ENCODE results near the gene GRAMD4.

GRAMD4 gene

DNA sequence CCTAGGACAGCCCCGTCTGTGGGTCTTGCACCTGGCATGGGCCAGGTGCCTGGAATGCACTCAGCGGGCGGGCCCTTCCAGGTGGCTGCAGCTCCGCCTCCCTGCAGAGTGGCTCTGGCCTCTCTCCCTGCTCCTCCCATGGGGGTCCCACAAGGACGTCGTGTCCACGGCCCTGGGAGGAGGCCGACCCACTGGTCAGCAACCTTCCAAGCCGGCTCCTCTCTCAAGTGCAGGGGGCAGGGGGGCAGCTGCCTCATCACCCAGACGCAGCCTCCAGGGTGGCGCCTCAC is 76.0 kb downstream of the GRAMD4 start:
- DNase-seq: peak; percentile 81

DNA sequence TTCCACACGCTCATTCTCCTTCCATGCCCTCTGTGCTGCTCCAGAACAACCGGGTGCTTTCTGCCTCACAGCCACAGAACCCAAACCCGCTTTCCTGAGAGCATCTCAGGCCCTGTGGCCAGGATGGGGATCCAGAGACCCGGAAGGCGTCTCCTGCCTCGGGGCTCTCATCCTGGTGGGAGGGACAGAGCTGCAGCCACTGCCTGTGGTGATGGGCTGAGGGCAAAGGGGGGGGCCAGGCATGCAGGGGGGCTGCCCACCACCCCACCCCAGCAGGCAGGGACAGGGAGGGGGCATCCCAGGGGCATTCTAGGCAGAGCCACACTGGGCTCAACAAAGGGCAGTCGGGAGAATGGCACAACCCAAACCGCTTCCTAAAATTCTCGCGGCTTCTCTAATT is 76.4 kb downstream of the GRAMD4 start:
- no peak for DNase-seq

DNA sequence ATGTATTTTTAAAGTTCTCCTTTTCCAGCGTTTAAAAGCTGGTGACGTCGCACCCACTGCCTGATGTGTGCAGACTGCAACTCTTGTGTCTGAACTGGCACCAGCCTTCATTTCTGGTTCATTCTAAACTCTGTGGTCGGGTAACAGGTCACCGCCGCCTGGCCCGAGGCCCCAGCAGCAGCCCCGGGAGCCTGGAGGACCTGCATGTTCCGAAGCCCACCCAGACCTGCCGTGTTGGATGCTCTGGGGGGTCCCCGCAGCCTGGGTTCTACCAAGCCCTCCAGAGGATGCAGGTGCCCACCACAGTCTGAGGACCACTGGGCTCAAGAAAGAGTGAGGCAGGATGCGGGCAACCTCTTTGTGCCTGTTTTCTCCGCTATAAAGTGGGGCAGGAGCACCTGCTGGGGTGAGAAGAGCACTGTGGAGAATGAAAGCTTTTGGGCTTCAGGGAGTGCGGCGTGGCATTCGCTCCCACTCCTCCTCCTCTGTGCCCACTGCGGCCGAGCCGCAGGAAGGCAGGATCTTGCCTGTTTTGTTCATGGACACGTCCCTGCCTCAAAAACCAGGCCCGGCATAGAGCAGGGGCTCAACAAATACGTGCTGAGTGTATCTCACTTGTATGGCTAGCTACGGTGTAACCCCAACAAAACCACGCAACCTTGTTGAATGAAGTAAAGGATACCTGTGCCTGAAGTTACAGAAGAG is 77.8 kb downstream of the GRAMD4 start:
- no peak for DNase-seq

DNA sequence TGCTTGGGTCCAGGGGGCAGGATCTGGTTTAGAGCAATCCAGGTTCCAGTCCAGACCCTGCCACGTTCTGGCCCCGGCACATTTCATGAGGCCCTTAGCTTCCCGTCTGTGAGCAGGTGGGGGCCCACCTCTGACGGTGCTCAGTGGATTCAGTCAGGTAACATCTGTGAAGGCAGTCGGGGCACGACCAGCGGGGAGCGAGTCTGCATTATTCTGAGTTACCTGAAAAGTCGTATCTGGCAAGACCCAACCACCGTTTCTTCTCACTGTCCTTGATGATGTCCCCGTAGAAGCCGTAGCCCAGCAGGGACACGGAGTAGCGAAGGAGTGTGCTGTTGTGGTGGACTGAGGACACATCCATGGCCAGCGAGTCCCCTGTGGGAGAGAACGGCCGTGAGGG is 78.9 kb downstream of the GRAMD4 start:
- no peak for DNase-seq

DNA sequence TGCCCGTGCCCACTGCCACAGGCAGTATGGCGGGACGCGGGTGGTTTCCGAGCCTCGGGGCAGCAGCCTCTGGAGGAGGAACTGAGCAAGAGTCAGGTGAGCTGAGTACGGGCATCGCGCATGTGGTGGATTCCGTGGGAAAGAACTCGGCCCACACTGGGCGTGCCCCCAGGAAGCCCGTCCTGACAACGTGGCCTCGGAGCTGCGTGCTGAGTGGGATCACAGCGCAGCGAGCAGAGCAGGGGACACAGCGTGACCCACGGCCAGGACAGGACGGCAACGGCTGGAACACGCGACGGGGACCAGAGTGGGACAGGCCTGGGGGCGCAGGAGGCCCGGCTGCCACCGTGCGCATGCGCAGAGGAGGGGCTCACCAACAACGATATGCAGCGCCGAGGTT is 81.1 kb downstream of the GRAMD4 start:
- DNase-seq: no peak

DNA sequence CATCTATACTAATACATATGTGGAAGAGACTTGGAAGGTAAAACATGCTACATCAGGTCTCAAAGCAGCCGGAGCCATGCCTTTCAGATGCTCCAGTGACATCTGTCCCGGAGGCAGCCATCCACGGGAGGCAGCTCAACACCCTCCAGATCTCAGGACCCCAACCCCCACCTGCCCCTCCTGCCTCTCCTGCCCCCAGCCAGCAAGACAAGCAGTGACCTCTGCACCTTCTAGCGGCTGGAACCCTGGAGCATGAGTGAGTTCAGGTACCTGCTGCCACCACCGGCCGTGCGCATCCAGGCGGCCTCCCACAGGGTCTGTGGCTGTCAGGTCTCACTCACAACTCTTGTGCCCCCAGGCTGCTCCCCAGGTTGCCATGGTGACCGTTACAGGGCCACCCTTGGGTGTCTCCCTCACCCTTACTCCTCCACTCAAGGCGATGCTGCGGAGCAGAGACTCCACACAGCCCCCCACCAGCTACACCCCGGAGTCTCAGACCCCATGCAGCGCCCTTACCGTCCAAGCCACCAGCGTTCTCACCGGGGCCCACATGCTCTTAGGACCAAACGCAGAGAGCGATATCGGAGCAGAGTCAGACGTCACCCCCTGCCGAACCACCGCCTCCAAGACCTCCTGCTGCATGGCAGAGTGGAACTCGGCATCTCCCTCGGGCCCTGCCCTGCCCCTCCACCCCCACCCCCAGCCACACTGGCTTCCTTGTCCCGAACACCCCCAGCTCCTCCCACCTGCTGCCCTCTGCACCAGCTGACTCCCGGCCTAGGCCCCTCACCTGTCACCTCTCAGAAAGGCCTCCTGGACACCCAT is 83.2 kb downstream of the GRAMD4 start:
- no peak for DNase-seq

DNA sequence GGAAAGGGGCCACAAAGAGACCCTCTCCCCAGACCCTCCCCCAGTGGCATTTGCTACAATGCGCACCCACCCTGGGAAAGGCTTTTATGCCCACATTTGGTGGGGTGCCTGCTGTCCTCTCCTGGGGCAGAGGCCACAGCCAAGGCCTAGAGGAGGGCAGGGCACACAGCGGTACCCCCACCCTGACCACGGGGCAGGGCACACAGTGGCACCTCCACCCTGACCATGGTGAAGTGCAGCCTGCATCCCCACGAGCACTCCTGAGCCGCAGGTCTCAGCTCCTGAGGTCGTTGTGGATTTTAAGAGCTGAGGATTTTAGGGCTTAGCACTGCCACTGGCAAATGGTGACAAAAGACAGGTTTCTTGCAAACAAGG is 83.8 kb downstream of the GRAMD4 start:
- no peak for DNase-seq

DNA sequence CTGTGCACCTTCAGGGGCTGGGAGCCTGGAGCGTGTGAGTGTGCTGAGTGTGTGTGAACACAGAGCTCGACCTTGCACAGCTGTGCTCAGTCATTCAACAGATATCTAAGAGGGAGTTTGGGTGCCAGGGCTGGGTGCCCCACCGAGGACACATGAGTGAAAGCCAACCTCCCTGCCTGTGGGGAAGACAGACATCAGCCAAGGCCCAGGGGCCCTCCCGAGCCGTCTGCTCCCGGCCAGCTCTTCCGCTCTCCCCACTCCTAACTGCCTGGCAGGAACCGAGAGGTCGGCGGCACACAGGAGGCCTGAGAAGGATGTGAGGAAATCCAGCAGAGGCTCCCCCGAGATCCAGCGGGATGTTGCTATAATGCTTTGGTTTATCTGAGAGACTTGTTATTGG is 85.9 kb downstream of the GRAMD4 start:
- DNase-seq: no peak

DNA sequence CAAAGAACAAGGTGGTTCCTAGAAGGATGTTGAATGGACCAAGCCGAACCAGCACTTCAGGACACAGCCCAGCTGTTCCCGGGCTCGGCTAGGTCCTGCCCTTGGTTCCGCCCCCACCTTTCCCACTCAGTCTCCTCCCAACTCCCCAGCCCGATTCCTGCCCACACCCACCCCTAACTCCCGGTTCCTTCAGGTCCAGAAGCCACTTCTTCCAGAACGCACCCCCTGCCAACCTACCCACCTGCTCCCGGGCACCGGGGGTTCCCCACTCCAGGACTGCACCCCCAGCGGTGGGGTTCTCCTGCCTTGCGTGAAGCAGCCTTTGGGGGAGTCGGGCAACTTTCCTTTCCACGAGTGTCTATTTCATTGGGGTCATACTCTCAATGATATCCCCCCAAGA is 87.1 kb downstream of the GRAMD4 start:
- no peak for DNase-seq

DNA sequence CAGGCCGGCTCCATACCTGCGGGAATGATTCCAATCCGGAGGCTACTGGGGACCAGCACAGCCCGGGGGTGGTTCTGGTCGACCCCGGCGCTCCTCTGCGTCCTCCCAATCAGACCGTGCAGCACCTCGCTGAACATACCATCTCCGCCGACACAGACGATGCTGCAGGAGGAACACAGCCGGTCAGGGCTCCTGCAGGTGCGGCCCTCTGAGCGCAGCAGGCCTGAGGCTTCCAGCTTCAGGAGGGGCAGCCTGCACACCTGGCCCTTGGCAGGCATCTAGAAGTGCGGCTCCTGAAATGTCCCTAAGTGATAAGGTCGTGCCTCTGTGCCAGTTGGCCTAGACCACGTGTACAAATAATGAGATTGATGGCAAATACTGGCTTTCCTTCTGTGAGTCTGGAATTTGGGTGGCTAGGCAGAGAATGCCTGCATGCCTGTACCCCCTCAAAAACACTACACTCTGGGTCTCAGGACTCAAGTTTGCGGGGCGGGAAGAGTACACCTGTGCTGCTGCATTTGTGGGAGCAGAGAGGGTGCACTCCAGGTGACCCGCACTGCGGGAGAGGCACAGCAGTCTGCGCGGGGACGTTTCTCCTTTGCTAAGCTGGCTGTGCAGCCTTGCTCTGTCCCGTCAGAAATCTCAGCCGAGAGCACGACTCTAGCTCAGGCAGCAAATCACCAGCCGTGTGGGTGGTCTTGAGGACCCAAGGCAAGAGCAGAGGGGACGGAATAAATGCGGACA is 87.8 kb downstream of the GRAMD4 start:
- DNase-seq: no peak

DNA sequence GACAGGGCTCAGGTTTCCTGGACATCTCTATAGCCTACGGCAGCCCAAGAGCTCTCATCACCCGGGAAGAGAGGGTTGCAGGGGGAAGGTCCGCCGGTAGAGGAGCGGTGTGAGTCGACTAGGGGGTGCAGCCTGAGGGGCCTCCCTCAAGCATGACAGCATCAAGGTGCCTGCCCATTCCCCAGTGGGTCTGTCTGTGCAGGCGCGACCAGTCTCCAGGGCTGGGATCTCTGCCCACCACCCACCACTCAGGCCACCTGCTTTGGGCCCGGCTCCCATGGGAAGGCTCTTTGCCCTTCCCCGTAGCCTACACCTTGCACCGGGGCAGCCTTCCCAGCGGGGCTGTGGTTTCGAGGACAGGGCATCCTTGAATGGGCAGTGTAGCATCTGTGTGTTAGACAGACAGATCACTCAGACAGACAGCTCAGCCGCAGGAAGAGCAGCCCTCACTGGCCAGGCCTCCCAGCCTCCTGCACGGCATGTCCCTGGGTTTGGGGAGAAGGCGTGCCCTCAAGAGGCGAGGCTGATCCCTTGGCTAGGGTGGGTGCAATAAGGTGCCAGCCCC is 88.7 kb downstream of the GRAMD4 start:
- no peak for DNase-seq

DNA sequence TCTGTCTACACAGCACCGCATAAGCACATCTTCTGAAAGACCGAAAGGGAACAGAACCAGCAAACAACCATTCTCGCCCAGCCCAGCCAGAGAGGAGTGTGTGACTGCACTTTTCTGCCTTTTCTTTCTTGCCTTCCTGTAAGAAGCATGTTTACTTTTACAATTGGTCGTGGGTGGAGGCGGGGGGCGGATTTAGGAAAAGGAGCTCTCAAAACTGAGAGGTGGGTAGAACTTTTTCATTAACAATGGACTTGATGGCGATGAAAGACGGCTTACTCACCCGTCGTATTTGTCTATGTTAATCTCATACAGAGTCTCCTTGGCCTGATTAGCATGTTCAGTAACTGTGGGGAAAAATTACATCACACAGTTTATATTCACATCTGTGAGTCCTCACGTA is 90.6 kb downstream of the GRAMD4 start:
- DNase-seq: no peak

DNA sequence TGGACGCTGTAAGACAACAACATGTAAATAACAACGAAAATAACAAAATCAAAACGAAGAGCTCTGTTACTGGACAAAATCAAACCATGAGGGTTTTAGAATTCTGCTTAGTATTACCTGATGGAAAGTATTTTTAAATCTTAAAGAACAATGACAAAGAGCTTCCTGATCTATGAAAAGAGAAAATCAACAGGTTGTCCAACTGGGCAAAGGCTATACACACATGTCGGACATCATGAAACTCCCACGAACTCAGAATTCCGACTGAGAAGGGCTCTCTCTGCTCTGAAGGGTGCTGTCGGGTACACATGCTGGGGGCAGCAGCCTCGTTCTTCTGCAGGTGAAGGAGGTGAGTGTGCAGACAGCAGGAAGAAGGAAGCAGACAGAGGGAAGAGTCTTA is 92.1 kb downstream of the GRAMD4 start:
- no peak for DNase-seq

DNA sequence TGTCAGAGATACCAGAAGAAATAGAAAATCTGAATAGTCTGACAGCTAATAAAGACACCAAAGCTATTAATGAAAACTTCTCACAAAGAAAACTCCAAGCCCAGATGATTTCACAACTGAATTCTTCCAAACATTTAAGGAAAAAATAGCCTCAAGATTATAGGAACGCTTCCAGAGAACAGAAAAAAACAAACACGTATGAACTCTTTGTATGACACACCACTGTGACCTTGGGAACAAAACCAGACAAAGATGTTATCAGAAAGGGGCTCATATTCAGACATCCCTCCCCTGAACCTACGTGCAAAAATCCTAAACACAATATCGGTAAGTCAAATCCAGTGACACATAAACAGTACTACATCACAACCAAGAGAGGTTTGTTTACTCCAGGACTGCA is 94.4 kb downstream of the GRAMD4 start:
- no peak for DNase-seq

DNA sequence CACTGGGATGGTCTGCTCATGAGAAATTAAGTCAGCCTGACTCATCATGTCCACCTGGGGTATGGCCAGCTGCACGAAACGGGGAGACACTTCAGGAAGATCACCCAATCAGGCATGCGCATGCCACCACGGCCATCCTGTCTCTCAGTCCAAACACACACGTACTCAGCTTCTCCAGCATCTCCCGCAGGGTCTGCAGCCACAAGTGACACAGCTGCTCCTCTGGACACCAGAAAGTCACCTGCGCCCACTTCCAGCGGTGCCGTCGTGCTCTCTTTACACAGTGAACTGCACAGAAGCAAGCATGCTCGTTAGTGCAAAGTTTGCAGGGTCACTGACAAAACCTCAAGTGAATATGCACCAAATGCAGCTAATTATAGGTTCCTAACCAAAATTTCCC is 99.7 kb downstream of the GRAMD4 start:
- DNase-seq: no peak

DNA sequence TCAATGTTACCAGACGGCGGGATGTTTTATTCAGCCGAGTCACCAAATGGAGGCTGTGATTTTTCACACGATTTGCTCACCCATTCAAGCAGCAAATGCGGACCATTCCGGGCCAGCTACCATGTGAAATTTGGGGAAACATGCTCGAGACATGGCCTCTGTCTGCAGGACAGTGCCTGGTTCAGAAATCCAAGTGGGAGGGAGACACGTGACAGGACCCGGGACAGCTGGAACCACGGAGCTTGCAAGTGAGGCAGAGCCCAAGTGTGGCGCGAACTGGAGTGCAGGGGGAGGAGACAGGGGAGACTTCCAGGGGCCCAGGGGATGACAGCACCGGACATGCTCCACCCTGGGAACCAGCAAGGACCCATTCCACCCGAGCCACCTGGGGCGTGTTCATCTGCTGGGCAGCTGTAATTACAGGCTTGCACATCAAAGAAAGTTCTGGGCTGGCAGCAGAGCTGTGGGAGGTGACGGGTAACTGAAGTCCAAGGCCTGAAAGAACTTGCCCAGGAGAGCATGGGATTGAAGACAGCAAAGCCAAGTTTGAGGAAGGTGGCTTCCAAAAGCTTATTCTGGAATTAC is 101.4 kb downstream of the GRAMD4 start:
- DNase-seq: no peak

DNA sequence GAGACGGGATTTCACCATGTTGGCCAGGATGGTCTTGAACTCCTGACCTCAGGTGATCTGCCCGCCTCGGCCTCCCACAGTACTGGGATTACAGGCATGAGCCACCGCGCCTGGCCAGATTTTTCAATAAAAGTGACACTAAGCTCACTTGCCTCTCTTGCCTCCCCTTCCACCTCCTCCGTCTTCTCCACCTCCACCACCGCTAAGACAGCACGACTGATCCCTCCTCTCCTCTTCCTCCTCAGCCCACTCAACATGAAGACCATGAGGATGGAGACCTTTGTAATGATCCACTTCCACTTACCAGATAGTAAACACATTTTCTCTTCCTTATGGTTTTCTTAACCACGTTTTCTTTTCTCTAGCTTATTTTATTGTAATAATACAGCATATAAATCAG is 103.7 kb downstream of the GRAMD4 start:
- DNase-seq: no peak

DNA sequence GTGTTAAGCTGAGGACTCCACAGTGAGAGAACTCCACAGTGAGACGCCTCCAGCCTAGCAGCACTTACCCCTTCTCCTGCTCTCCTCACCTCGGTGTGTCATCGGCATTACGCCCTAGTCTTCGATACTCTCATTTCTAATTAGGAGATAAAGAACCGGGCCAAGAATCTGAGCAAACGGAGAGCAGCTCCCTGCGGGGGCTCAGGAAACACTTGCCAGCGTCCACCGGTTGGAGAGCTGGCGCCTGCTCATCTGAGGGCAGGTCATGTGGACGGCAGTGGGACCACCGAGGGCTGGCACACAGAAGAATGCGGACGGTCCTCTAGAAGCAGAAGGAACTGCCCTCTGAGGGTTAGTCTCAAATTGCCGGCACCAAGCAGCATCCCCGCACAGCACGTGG is 104.9 kb downstream of the GRAMD4 start:
- no peak for DNase-seq

DNA sequence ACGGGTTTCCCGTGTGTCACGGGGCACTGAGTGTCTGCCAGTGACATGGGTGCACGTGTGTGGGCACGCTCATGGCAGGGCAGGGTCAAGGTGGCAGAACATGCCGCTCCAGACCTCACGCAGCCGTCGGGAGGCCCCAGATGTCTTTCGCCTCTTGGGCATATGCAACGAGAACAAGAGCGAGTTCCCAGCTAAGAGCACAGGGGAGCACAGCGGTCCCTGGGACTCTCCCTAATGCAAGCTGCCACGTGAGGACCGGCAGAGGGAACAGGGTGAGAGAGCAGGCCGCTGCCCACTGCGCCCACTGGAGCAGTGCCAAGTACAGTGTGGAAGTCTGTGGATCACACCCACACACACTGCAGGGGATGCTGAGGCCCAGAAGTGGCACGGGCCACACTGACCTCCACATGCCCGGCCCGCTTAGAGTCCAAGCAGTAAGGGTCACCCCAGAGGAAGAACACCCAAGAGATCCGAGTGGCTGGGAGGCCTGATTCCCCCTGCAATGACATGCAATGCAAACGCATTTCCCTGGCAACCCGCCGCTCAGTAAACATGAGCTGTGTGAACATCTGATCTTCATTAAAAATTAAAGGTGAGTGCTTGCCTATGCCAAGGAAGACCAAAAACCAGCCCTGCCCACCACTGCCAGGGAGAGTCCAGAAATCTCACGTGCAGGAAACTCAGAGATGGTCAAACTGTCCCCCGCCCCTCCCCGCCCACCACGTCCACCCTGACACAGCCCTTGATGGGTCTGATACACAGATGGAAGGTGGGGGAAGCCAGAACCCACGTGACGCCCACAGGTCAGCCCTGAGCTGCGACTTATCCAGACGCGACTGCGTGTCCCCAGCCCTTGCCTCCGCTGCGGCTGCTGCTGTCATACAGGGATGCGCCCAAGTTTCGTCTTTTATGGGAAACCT is 106.1 kb downstream of the GRAMD4 start:
- no peak for DNase-seq

DNA sequence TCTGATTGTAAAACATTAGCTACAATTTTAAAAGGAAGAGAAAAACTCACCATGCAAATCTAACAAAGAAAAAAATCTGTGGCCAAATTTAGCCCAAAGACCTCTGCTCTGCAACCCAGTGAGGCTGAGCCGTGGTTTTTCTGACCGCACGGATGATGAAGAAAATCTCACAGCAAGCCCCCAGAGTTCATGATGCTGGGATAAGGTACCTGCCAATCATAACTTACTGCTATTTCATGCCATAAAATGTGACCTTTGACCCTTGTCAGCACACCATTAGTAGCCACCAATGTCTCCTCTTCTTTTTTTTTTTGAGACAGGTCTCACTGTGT is 106.8 kb downstream of the GRAMD4 start:
- DNase-seq: no peak

DNA sequence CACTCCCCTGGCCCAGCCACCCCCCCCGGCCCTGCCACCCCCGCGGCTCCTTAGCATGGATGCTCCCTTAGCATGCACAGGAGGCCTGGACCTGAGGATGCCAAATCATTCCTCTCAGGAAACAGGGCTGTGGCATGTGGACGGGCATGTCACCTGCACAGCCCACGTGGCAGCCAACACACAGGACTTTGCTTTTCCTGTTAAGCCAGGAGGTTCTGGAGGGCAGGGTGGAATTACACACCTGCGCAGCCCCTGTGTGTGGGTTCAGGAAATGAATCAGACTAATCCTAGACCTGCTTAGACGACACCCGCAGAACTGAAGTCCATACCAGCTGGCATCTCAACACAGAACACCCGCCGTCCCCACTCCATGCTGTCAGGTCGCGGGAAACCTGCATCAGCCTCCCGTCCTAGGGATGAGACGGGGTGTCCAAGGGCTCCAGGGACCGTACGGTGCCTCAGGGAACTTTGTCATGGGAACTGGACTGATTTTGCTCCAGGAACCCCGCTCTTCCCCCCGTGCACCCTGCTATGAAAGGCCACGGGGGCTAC is 107.7 kb downstream of the GRAMD4 start:
- DNase-seq: no peak

DNA sequence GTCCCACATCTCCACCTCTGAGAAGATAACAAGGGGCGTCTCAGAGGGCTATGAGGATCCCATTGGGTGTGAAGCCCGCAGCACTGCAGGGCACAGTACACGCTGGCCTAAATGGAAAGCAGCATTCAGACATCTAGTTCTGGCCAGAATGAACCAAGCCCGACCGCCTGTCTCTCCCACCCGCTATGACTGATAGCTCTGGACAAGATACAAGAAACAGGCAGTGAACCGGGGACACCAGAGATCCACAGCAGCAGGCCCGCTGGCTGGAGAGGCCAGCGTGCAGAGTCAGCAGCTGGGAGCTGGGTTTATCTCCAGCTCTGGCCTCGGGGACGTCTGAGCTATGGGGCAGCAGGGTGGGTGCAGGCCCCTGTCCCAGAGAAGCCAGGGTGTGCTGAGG is 108.3 kb downstream of the GRAMD4 start:
- no peak for DNase-seq
